ENCODE results near the gene DUSP1.

The DUSP1 gene

GRCh38 chr5:172776235-172776594 lies 5.2 kb upstream of the DUSP1 start:
- H3K4me2 ChIP-seq (ENCODE audit: low read depth, low read length, poor library complexity, severe bottlenecking): no peak overlapping the region
- H3K9ac ChIP-seq (ENCODE audit: low read length): no peak overlapping the region
- H3K27ac ChIP-seq (ENCODE audit: low read depth, low read length): no peak overlapping the region

GRCh38 chr5:172775326-172776234 lies 4.6 kb upstream of the DUSP1 start:
- Histone ChIP-seq H3K4me3 (ENCODE audit: insufficient read depth, low read length, poor library complexity, severe bottlenecking) (no peak overlapping the region), H3K9me3 (ENCODE audit: insufficient read depth, low read length) (no peaks in the 10 kb centered on the region), H3K9ac (ENCODE audit: low read length) (no peak overlapping the region), H4K20me1 (ENCODE audit: low read depth, low read length) (no peaks in the 10 kb centered on the region), H3K4me2 (ENCODE audit: low read depth, low read length, poor library complexity, severe bottlenecking) (no peak overlapping the region), H3K36me3 (ENCODE audit: low read length) (no peaks in the 10 kb centered on the region), H3F3A (ENCODE audit: insufficient read depth) (no peaks in the 10 kb centered on the region), H3K27ac (ENCODE audit: low read depth, low read length) (no peak overlapping the region), H3K79me2 (ENCODE audit: insufficient read depth, low read length) (no peaks in the 10 kb centered on the region), H3K9me2 (replicated peaks; ENCODE audit: insufficient read depth, low read length) (no peaks in the 10 kb centered on the region), H3K27me3 (ENCODE audit: low read length) (no peaks in the 10 kb centered on the region), H2AFZ (ENCODE audit: low read depth, low read length, severe bottlenecking) (no peak overlapping the region)
- TF ChIP-seq EZH2phosphoT487 (conservative IDR thresholded peaks at IDR 0.05; ENCODE audit: low read length): no peak
- TF ChIP-seq CTCF (IDR thresholded peaks at IDR 0.05; ENCODE audit: insufficient read depth, low read length, poor library complexity, severe bottlenecking): no peak

More at GRCh38 chr5:172776235-172776594, 5.2 kb upstream of the DUSP1 start:
- no peaks in the 10 kb centered on the region for H3F3A ChIP-seq (ENCODE audit: insufficient read depth)
- no peaks in the 10 kb centered on the region for H3K36me3 ChIP-seq (ENCODE audit: low read length)
- no peaks in the 10 kb centered on the region for H3K27me3 ChIP-seq (ENCODE audit: low read length)
- no peaks in the 10 kb centered on the region for H3K79me2 ChIP-seq (ENCODE audit: insufficient read depth, low read length)
- H3K9me3 ChIP-seq (ENCODE audit: insufficient read depth, low read length): no peaks in the 10 kb centered on the region
- H2AFZ ChIP-seq (ENCODE audit: low read depth, low read length, severe bottlenecking): no peak overlapping the region
- H4K20me1 ChIP-seq (ENCODE audit: low read depth, low read length): no peaks in the 10 kb centered on the region
- no peaks in the 10 kb centered on the region for H3K9me2 ChIP-seq (replicated peaks; ENCODE audit: insufficient read depth, low read length)
- H3K4me3 ChIP-seq (ENCODE audit: insufficient read depth, low read length, poor library complexity, severe bottlenecking): no peak overlapping the region
- no peak for TF ChIP-seq EZH2phosphoT487 (conservative IDR thresholded peaks at IDR 0.05; ENCODE audit: low read length)
- no peak for TF ChIP-seq CTCF (IDR thresholded peaks at IDR 0.05; ENCODE audit: insufficient read depth, low read length, poor library complexity, severe bottlenecking)

GRCh38 chr5:172774561-172775315 lies 3.7 kb upstream of the DUSP1 start:
- Histone ChIP-seq H3K27me3 (ENCODE audit: low read length) (no peaks in the 10 kb centered on the region), H3K79me2 (ENCODE audit: insufficient read depth, low read length) (no peaks in the 10 kb centered on the region), H3K9me2 (replicated peaks; ENCODE audit: insufficient read depth, low read length) (no peaks in the 10 kb centered on the region), H4K20me1 (ENCODE audit: low read depth, low read length) (no peaks in the 10 kb centered on the region), H3K4me3 (ENCODE audit: insufficient read depth, low read length, poor library complexity, severe bottlenecking) (no peak overlapping the region), H3K27ac (ENCODE audit: low read depth, low read length) (no peak overlapping the region), H2AFZ (ENCODE audit: low read depth, low read length, severe bottlenecking) (no peak overlapping the region), H3K4me2 (ENCODE audit: low read depth, low read length, poor library complexity, severe bottlenecking) (no peak overlapping the region), H3K36me3 (ENCODE audit: low read length) (no peaks in the 10 kb centered on the region), H3F3A (ENCODE audit: insufficient read depth) (no peaks in the 10 kb centered on the region), H3K9me3 (ENCODE audit: insufficient read depth, low read length) (no peaks in the 10 kb centered on the region), H3K9ac (ENCODE audit: low read length) (no peak overlapping the region)
- TF ChIP-seq EZH2phosphoT487 (conservative IDR thresholded peaks at IDR 0.05; ENCODE audit: low read length) (no peak), CTCF (IDR thresholded peaks at IDR 0.05; ENCODE audit: insufficient read depth, low read length, poor library complexity, severe bottlenecking) (no peak)

Data from SU-DHL-6 (cell line).